RCC 7860 (cell line): ENCODE results near the gene SLIT3.

ENCODE experiments used
- DNase-seq: peaks from one replicate; pipeline ENCODE4 v3.0.0-alpha.2; 2015; ENCODE audit warnings: low spot score
- FAIRE-seq: peaks from 2 replicates; lab custom pipeline; 2012; peaks lifted over from hg19 to GRCh38; lab: Jason Lieb, UNC

SLIT3 gene

DNA sequence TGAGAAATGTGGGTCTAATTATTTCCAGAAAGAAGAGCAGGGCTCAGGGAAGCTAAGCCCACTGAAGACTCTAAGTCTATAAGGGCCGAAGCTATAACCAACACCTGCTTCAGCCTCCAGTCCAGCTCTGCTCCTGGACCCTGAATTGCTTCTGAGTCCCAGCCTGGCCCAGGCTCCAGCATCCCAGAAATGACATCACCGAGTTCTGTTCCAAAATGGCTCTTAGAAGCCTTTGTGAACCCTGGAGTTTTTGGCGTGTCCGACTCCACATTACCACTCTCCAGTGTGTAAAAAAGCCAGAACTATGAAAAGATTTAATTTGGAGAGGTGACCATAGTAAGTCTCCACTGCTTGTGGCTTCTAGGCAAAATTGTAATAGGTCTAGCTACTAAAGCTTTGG, 289.9 kb downstream of the SLIT3 start:
- FAIRE-seq, result no peak
- no peak for DNase-seq

DNA sequence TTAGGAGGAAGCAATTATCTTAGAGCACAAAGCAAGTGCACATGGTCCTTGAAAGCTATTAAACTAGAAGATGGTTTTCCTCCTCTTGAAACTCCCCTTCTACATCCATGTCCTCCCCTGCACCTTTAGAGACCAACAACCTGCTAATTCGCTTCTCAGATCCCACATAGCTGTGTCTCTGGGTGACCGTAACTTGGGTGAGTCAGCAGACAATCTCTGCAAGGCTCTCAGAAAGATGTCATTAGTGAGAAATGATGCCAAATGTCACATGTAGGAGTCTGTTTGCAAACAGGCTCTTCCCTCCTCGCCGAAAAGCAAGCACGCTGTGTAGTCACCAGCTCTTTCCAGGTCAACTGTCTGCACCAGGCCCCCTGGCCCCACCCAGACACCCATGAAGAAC, 291.8 kb downstream of the SLIT3 start:
- DNase-seq (peak; percentile 36), FAIRE-seq (peak; percentile 58)

- FAIRE-seq (peak; percentile 80), DNase-seq (peak; percentile 55)
These were observed 293.8 kb downstream of the SLIT3 start for GRCh38 chr5:169006842-169007790.

DNA sequence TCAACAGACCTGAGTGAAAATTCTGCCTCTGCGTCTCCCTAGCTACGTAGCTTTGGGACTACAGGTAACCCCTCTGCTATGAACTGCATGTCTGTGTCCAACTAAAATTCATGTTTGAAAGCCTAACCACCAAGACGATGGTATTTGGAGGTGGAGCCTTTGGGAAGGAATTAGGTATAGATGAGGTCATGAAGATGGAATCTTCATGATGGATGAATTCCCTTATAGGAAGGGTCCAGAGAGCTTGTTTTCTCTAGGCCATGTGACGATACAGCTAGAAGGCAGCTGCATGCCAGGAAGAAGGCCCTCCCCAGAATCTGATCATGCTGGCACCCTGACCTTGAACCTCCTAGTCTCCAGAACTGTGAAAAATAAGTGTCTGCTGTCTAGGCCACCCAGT, 296.4 kb downstream of the SLIT3 start:
- DNase-seq (no peak), FAIRE-seq (no peak)

DNA sequence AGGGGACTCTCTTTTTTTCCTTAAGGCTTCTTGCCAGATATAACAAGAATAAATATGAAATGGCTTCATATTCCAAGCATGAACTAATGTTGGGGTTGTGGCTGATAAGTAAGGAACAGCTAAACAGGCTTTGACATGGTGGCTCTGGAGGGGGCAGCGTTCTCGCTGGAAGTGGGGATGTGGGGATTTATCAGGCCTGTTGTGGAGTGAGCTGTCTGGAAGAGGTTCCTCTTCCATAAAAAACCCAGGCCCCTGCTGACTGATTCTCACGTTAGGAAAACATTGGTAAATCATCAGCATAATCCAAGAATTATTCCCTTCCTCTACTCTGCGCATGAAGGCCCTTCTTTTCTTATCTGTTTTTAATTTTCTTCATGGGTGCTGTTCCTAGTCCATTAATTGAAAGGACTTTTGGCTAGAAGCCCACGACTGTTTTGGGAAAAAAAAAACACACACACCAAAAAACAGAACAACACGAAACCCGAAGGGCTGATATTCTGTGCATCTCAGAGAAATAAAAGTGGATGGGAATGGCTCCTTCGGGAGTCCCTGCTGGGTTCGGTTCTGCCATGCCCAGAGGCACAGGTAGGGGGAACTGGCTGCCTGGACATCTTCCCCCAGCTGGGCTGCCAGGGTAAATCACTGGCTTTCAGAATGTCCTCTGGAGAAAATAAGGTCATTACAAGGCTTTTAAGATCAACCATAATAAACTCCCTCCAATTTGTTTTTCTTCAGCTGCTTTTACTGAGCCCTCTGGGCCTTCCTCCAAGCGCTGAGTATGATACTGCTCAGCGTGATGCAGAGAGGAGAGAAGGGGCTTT, 297.0 kb downstream of the SLIT3 start:
- FAIRE-seq (no peak), DNase-seq (no peak)

DNA sequence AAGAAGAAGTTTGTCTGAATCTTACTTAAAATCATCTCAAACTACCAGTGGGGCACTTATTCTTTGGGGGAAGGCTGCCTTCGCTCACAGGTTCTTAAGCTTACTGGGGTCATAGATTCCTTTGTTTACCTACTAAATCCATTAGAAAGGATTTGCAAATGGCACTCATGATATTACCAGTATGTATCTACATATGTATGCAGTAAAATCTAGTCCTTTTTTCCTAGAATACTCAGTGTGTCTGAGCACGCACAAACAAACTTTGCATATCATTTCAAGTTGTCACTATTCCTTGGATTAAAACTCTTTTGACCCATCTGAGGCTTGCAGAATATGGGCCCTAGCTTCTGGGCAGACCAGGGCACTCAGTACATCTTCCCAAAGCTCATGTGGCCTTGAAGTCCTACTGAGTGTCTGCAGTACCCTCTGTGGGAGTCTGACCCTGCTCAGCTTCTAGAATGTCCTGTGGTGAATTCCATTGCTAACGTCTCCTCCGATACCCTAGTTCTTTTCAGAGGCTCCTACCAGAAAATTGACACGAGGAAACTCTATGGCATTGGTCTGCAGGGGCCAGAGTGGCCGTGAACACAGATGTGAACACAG, 297.9 kb downstream of the SLIT3 start:
- DNase-seq, result no peak
- FAIRE-seq, result no peak

- DNase-seq, result no peak
- no peak for FAIRE-seq
These were observed 299.5 kb downstream of the SLIT3 start for GRCh38 chr5:169001394-169001793.

GRCh38 chr5:168995024-168995423, 305.9 kb downstream of the SLIT3 start:
- FAIRE-seq, result no peak
- DNase-seq, result no peak

DNA sequence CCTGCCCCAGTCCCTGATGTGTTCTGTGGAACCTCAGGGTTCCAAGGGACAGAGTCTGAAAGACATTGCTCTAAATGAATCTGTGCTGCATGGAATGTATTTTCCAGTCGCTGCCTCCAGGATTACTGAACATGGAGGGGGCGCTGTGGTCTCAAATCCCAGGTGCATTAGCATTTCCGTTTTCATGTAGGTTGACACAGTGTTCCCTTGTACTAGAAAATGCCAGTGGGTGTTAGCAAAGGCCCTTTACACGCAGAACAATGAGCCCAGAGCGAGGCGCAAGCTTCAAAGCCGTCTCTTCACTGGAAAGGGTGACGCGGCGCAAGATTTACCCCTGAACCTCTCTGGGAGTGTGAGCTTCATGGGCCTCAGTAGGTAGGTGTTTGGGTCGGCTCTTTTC, 308.3 kb downstream of the SLIT3 start:
- DNase-seq (no peak), FAIRE-seq (no peak)

GRCh38 chr5:168992016-168992415, 308.9 kb downstream of the SLIT3 start:
- no peak for DNase-seq
- FAIRE-seq, result no peak

- DNase-seq (no peak), FAIRE-seq (no peak)
These were observed 309.6 kb downstream of the SLIT3 start for GRCh38 chr5:168991311-168991710.

DNA sequence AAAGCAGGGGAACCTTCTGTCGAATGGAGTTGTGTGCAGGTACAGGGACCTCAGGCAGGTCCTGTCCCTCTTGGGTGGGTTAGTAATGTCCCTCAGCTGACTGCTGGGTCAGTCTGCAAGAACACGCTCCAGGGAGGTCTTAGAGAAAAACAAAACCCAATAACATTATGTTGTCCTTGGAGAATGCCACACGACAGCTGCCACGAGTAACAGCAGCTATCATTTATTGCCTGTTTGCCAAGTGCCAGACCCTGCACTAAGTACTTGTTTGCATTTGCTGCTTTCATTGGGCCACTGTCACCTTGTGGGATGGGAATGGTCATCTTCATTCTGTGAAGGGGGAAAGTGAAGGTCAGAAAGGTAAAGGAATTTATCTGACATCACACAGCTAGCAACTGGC, 310.3 kb downstream of the SLIT3 start:
- DNase-seq (no peak), FAIRE-seq (no peak)

- FAIRE-seq, result no peak
- DNase-seq, result no peak
These were observed 311.0 kb downstream of the SLIT3 start for GRCh38 chr5:168989731-168990505.

DNA sequence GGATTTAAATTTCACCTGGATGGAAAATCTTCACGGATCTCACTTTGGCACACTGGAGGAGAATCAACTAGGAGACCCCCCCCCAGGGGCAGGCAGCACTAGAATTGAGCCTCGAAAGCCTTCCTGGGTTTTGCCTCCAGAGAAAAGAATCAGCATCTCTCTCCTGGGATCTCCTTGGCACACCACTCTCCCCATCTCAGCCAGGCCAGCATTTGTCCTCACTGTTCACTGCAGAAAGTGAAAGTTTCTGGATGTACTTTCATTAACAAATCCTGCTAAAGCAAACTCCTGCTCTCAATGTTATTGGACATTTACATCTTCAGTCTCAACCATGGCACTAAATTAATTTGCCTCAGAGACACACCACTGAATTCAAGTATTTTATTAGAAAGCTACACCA, 312.2 kb downstream of the SLIT3 start:
- FAIRE-seq (no peak), DNase-seq (no peak)

- peak; percentile 74 for FAIRE-seq
- DNase-seq, result peak; percentile 49
These were observed 313.2 kb downstream of the SLIT3 start for GRCh38 chr5:168987543-168988300.

DNA sequence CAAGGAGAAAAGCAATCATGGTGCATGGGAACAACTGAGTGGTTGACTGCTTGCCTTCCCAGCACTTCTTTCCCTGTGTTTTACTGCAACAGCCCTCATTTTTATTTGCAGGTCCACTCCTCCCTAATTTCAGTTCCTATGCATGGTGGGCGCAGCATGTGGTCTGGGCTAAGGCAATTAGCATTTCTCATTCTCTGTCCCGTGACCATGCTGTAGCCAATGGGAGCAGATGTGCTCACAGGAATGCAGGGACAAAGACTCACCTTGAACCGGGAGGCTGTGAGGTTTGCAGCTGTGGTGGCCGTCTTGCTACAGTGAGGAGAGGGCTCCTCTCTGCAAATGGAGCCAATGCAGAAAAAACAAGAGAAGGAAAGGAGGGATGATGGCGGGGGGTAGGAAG, 315.5 kb downstream of the SLIT3 start:
- FAIRE-seq (no peak), DNase-seq (no peak)

- FAIRE-seq (no peak), DNase-seq (no peak)
These were observed 316.7 kb downstream of the SLIT3 start for GRCh38 chr5:168984135-168984675.

DNA sequence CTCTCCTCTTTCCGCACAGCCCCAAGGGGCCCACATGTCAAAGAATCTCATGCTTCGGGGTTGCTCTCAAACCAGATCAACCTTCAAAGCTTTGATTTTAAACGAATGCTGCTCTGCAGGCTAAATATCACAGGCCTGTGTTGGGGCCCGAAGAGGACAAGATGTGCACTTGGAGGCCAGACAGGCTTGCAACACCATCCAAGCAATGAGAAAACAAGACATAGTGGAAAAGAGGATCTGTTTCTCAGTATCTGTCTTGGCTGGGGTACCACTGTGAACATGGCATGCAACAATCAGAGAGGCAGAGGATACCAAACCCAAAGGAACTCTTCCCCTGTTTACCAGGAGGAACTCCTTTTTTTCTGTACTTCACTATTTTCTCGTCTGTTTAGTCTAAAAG, 321.8 kb downstream of the SLIT3 start:
- DNase-seq (no peak), FAIRE-seq (no peak)

DNA sequence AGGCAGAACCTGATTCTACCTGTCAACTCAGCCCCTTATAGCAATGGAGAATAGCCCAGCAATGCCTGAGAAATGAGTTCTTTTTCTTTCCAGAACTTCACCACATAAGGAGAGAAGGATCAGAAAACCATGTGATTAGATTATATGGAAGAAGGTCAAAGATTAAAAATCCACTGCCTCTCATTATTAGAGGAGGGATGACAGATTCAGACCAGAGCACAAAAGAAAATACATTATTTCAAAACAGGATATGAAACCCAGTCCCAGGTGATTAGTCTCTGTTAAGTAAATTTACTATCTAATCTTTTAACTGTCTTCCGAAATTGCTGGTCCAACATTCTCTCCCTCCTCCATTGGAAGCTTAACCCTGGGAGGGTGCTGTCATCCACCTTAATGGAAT, 322.4 kb downstream of the SLIT3 start:
- DNase-seq, result no peak
- FAIRE-seq, result no peak

DNA sequence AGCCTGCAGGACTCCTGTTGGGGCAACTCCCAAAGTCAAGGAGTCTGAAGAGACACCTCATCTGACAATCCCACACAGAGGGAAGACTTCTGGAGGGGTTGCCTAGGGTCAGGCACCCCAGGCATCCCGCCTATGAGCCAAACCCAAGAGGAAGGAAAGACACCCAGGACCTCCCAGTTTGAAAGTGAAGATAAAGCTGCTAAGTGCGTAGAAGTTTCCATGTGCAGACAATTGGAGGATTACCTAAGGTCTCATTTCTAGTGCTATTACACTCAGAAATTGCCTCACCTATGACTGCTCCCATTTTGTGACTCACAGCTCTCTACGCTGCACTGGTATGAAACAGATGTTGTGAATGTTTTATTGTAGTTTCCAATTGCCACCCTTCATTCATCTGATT, 322.9 kb downstream of the SLIT3 start:
- DNase-seq (peak; percentile 50), FAIRE-seq (peak; percentile 18)
